ENCODE results near the gene CGNL1.

CGNL1 gene

GRCh38 chr15:57557810-57558209, 181.5 kb downstream of the CGNL1 start:
- H3K4me1 ChIP-seq (ENCODE audit: insufficient read depth, low read length): no peaks in the 10 kb centered on the region
- TF ChIP-seq CTCF (IDR thresholded peaks at IDR 0.05; ENCODE audit: borderline replicate concordance, extremely low read depth, low read length, poor library complexity, severe bottlenecking) (no peak), EZH2 (IDR thresholded peaks at IDR 0.05; ENCODE audit: borderline replicate concordance, low read depth, low read length, severe bottlenecking) (no peak)

GRCh38 chr15:57559875-57560274, 183.6 kb downstream of the CGNL1 start:
- peaks cover 10% of the 10 kb centered on the region for H3K27me3 ChIP-seq (ENCODE audit: insufficient read depth, low read length, poor library complexity)
- no peaks in the 10 kb centered on the region for H3K36me3 ChIP-seq (ENCODE audit: insufficient read depth, low read length)
- H3K4me3 ChIP-seq (ENCODE audit: low read depth in 1 of 2, low read length in 2 of 2): no peak overlapping the region
- TF ChIP-seq CTCF (IDR thresholded peaks at IDR 0.05; ENCODE audit: borderline replicate concordance, extremely low read depth, low read length, poor library complexity, severe bottlenecking) (peak; percentile 85), EZH2 (IDR thresholded peaks at IDR 0.05; ENCODE audit: borderline replicate concordance, low read depth, low read length, severe bottlenecking) (no peak)
- peak; percentile 81 for ATAC-seq (ENCODE audit: insufficient read depth, low read depth)
- peak; percentile 69 for DNase-seq
- no peaks in the 10 kb centered on the region for H3K4me1 ChIP-seq (ENCODE audit: insufficient read depth, low read length)
- no peak overlapping the region for H2AFZ ChIP-seq (ENCODE audit: low read depth, low read length)
- no peaks in the 10 kb centered on the region for H4K20me1 ChIP-seq (ENCODE audit: insufficient read depth, low read length)
- H3K79me2 ChIP-seq (ENCODE audit: insufficient read depth, low read length): no peaks in the 10 kb centered on the region
- H3K4me2 ChIP-seq (ENCODE audit: insufficient read depth, low read length): no peak overlapping the region
- no peak overlapping the region for H3K9ac ChIP-seq (ENCODE audit: low read depth, low read length)
- no peaks in the 10 kb centered on the region for H3K9me3 ChIP-seq (ENCODE audit: insufficient read depth, low read length, severe bottlenecking)
- no peak overlapping the region for H3K27ac ChIP-seq (ENCODE audit: low read length)

More at GRCh38 chr15:57557810-57558209, 181.5 kb downstream of the CGNL1 start:
- no peak overlapping the region for H3K9ac ChIP-seq (ENCODE audit: low read depth, low read length)
- no peak overlapping the region for H3K4me2 ChIP-seq (ENCODE audit: insufficient read depth, low read length)
- DNase-seq: no peak
- no peaks in the 10 kb centered on the region for H4K20me1 ChIP-seq (ENCODE audit: insufficient read depth, low read length)
- H3K4me3 ChIP-seq (ENCODE audit: low read depth in 1 of 2, low read length in 2 of 2): no peak overlapping the region
- H3K36me3 ChIP-seq (ENCODE audit: insufficient read depth, low read length): no peaks in the 10 kb centered on the region
- no peak overlapping the region for H2AFZ ChIP-seq (ENCODE audit: low read depth, low read length)
- ATAC-seq (ENCODE audit: insufficient read depth, low read depth): no peak
- peaks cover 11% of the 10 kb centered on the region for H3K27me3 ChIP-seq (ENCODE audit: insufficient read depth, low read length, poor library complexity)
- H3K9me3 ChIP-seq (ENCODE audit: insufficient read depth, low read length, severe bottlenecking): no peaks in the 10 kb centered on the region
- H3K27ac ChIP-seq (ENCODE audit: low read length): no peak overlapping the region
- H3K79me2 ChIP-seq (ENCODE audit: insufficient read depth, low read length): no peaks in the 10 kb centered on the region

- no peaks in the 10 kb centered on the region for H3K79me2 ChIP-seq (ENCODE audit: insufficient read depth, low read length)
- H3K4me3 ChIP-seq (ENCODE audit: low read depth in 1 of 2, low read length in 2 of 2): no peak overlapping the region
- TF ChIP-seq EZH2 (IDR thresholded peaks at IDR 0.05; ENCODE audit: borderline replicate concordance, low read depth, low read length, severe bottlenecking) (no peak), CTCF (IDR thresholded peaks at IDR 0.05; ENCODE audit: borderline replicate concordance, extremely low read depth, low read length, poor library complexity, severe bottlenecking) (peak; percentile 87)
- DNase-seq (peak; percentile 53), ATAC-seq (ENCODE audit: insufficient read depth, low read depth) (peak; percentile 80)
- peaks cover 6% of the 10 kb centered on the region for H3K4me1 ChIP-seq (ENCODE audit: insufficient read depth, low read length)
- H3K9me3 ChIP-seq (ENCODE audit: insufficient read depth, low read length, severe bottlenecking): no peaks in the 10 kb centered on the region
- no peak overlapping the region for H3K9ac ChIP-seq (ENCODE audit: low read depth, low read length)
- H3K36me3 ChIP-seq (ENCODE audit: insufficient read depth, low read length): no peaks in the 10 kb centered on the region
- no peak overlapping the region for H3K27ac ChIP-seq (ENCODE audit: low read length)
- no peak overlapping the region for H3K4me2 ChIP-seq (ENCODE audit: insufficient read depth, low read length)
- peaks cover 16% of the 10 kb centered on the region for H3K27me3 ChIP-seq (ENCODE audit: insufficient read depth, low read length, poor library complexity)
- H2AFZ ChIP-seq (ENCODE audit: low read depth, low read length): no peak overlapping the region
- no peaks in the 10 kb centered on the region for H4K20me1 ChIP-seq (ENCODE audit: insufficient read depth, low read length)
Observed at GRCh38 chr15:57561041-57561711, 184.9 kb downstream of the CGNL1 start.

All from DND-41 (cell line).